ENCODE measurements around the gene ST3GAL6.

ST3GAL6 gene

GRCh38 chr3:98777286-98777685 is 14.1 kb downstream of the ST3GAL6 start:
- DNase-seq (ENCODE audit: low read depth), result no peak

- no peak for DNase-seq (ENCODE audit: low read depth)
These were observed 14.7 kb downstream of the ST3GAL6 start for GRCh38 chr3:98777801-98778220.

- DNase-seq (ENCODE audit: low read depth), result no peak
These were observed 15.2 kb downstream of the ST3GAL6 start for GRCh38 chr3:98778383-98778782.

- no peak for DNase-seq (ENCODE audit: low read depth)
These were observed 15.8 kb downstream of the ST3GAL6 start for GRCh38 chr3:98778852-98779413.

GRCh38 chr3:98779541-98780335 is 16.6 kb downstream of the ST3GAL6 start:
- no peak for DNase-seq (ENCODE audit: low read depth)

- no peak for DNase-seq (ENCODE audit: low read depth)
These were observed 17.2 kb downstream of the ST3GAL6 start for GRCh38 chr3:98780343-98780742.

GRCh38 chr3:98782824-98783500 is 19.8 kb downstream of the ST3GAL6 start:
- no peak for DNase-seq (ENCODE audit: low read depth)

GRCh38 chr3:98784042-98784441 is 20.9 kb downstream of the ST3GAL6 start:
- no peak for DNase-seq (ENCODE audit: low read depth)

- DNase-seq (ENCODE audit: low read depth), result no peak
These were observed 21.8 kb downstream of the ST3GAL6 start for GRCh38 chr3:98784666-98785600.

- DNase-seq (ENCODE audit: low read depth), result no peak
These were observed 23.3 kb downstream of the ST3GAL6 start for GRCh38 chr3:98786364-98787006.

- DNase-seq (ENCODE audit: low read depth), result no peak
These were observed 24.0 kb downstream of the ST3GAL6 start for GRCh38 chr3:98787181-98787580.

- DNase-seq (ENCODE audit: low read depth), result no peak
These were observed 25.5 kb downstream of the ST3GAL6 start for GRCh38 chr3:98788651-98789050.

GRCh38 chr3:98791341-98792325 is 28.5 kb downstream of the ST3GAL6 start:
- DNase-seq (ENCODE audit: low read depth), result no peak

- no peak for DNase-seq (ENCODE audit: low read depth)
These were observed 30.8 kb downstream of the ST3GAL6 start for GRCh38 chr3:98793971-98794370.

GRCh38 chr3:98796334-98796733 is 33.2 kb downstream of the ST3GAL6 start:
- DNase-seq (ENCODE audit: low read depth), result no peak

GRCh38 chr3:98797905-98798304 is 34.8 kb downstream of the ST3GAL6 start:
- no peak for DNase-seq (ENCODE audit: low read depth)

- DNase-seq (ENCODE audit: low read depth), result no peak
These were observed 35.7 kb downstream of the ST3GAL6 start for GRCh38 chr3:98798820-98799219.

- DNase-seq (ENCODE audit: low read depth), result no peak
These were observed 36.3 kb downstream of the ST3GAL6 start for GRCh38 chr3:98799479-98799878.

GRCh38 chr3:98800401-98800800 is 37.3 kb downstream of the ST3GAL6 start:
- DNase-seq (ENCODE audit: low read depth), result no peak

- DNase-seq (ENCODE audit: low read depth), result no peak
These were observed 38.1 kb downstream of the ST3GAL6 start for GRCh38 chr3:98801043-98801747.
